Kasumi-1 (cell line): Measurements from ENCODE around the gene ZNF219.

ENCODE experiments used
- DNase-seq, 2 experiments: peaks; one replicate each; lab custom pipeline; 2025; lab: John Stamatoyannopoulos, UW

Gene ZNF219

GRCh38 chr14:21098076-21098891, at the start of gene ZNF219:
TSS of gene ZNF219 (minus strand) at chr14:21098655. CDS start at chr14:21093591, 5,064 bp downstream.
- peak; percentile 22 to 36 for DNase-seq

- DNase-seq: no peak
These were observed 47.0 kb upstream of the ZNF219 start for GRCh38 chr14:21145437-21145836.

GRCh38 chr14:21142357-21142756, 43.9 kb upstream of the ZNF219 start:
- no peak for DNase-seq

GRCh38 chr14:21136024-21136423, 37.6 kb upstream of the ZNF219 start:
- peak; percentile 54 to 66 for DNase-seq

- no peak for DNase-seq
These were observed 35.4 kb upstream of the ZNF219 start for GRCh38 chr14:21133901-21134300.

GRCh38 chr14:21123429-21123828, 25.0 kb upstream of the ZNF219 start:
- no peak for DNase-seq

- no peak for DNase-seq
These were observed 22.7 kb upstream of the ZNF219 start for GRCh38 chr14:21121122-21121521.

- no peak for DNase-seq
These were observed 22.2 kb upstream of the ZNF219 start for GRCh38 chr14:21120686-21121085.

GRCh38 chr14:21118933-21119332, 20.5 kb upstream of the ZNF219 start:
- no peak for DNase-seq

- no peak for DNase-seq
These were observed 14.9 kb upstream of the ZNF219 start for GRCh38 chr14:21113369-21113768.

GRCh38 chr14:21112255-21112654, 13.8 kb upstream of the ZNF219 start:
- no peak for DNase-seq

GRCh38 chr14:21109377-21110138, 11.1 kb upstream of the ZNF219 start:
- DNase-seq: no peak

GRCh38 chr14:21108791-21109190, 10.3 kb upstream of the ZNF219 start:
- DNase-seq: no peak

GRCh38 chr14:21107283-21107800, 8.9 kb upstream of the ZNF219 start:
- DNase-seq: no peak

GRCh38 chr14:21106498-21107282, 8.2 kb upstream of the ZNF219 start:
- peak; percentile 72 to 79 for DNase-seq

GRCh38 chr14:21106176-21106497, 7.7 kb upstream of the ZNF219 start:
- no peak for DNase-seq

GRCh38 chr14:21105095-21105494, 6.6 kb upstream of the ZNF219 start:
- DNase-seq: no peak

- peak; percentile 84 to 86 for DNase-seq
These were observed 6.1 kb upstream of the ZNF219 start for GRCh38 chr14:21104448-21105060.

GRCh38 chr14:21103710-21104447, 5.4 kb upstream of the ZNF219 start:
- peak; percentile 86 to 90 for DNase-seq

GRCh38 chr14:21103411-21103709, 4.9 kb upstream of the ZNF219 start:
- DNase-seq: peak; percentile 98 to 99
